Parathyroid adenoma (tissue), 2 donors: ENCODE results near the gene CCIN.

Experiments
- H2AFZ ChIP-seq: fragments of 300-600 bp; sonication (generic); one replicate; pipeline ENCODE4 v1.7.0; 2017; ENCODE audit warnings: antibody characterized with exemption, mild to moderate bottlenecking
- H3K27ac ChIP-seq: fragments of 300-600 bp; sonication (generic); one replicate; pipeline ENCODE4 v1.7.0; 2017
- H3K27me3 ChIP-seq: fragments of 300-600 bp; sonication (generic); one replicate; pipeline ENCODE4 v1.7.0; 2017; ENCODE audit warnings: low read length; ENCODE audit not compliant: control insufficient read depth, insufficient read depth
- H3K36me3 ChIP-seq: fragments of 300-600 bp; sonication (generic); one replicate; pipeline ENCODE4 v1.7.0; 2017; ENCODE audit warnings: low read length; ENCODE audit not compliant: control insufficient read depth, insufficient read depth
- H3K4me1 ChIP-seq: fragments of 300-600 bp; sonication (generic); one replicate; pipeline ENCODE4 v1.7.0; 2017; ENCODE audit warnings: control low read depth
- H3K4me2 ChIP-seq: fragments of 300-600 bp; sonication (generic); one replicate; pipeline ENCODE4 v1.7.0; 2017; ENCODE audit warnings: low read length
- H3K4me3 ChIP-seq: fragments of 300-600 bp; sonication (generic); one replicate; pipeline ENCODE4 v1.7.0; 2017; ENCODE audit warnings: low read depth, low read length
- H3K79me2 ChIP-seq: fragments of 300-600 bp; sonication (generic); one replicate; pipeline ENCODE4 v1.7.0; 2017; ENCODE audit warnings: control low read depth
- H3K9ac ChIP-seq: fragments of 300-600 bp; sonication (generic); one replicate; pipeline ENCODE4 v1.7.0; 2017; ENCODE audit warnings: mild to moderate bottlenecking
- H3K9me3 ChIP-seq: fragments of 300-600 bp; sonication (generic); one replicate; pipeline ENCODE4 v1.7.0; 2017; ENCODE audit warnings: low read length; ENCODE audit not compliant: control insufficient read depth
- TF ChIP-seq, protein P1 (sequence below): fragments of 300-600 bp; sonication (generic); IDR thresholded peaks from one replicate; pipeline ENCODE4 v1.7.0; 2017; ENCODE audit warnings: antibody characterized with exemption, mild to moderate bottlenecking
- donor health status: primary hyperparathyroidism.

Gene CCIN

DNA sequence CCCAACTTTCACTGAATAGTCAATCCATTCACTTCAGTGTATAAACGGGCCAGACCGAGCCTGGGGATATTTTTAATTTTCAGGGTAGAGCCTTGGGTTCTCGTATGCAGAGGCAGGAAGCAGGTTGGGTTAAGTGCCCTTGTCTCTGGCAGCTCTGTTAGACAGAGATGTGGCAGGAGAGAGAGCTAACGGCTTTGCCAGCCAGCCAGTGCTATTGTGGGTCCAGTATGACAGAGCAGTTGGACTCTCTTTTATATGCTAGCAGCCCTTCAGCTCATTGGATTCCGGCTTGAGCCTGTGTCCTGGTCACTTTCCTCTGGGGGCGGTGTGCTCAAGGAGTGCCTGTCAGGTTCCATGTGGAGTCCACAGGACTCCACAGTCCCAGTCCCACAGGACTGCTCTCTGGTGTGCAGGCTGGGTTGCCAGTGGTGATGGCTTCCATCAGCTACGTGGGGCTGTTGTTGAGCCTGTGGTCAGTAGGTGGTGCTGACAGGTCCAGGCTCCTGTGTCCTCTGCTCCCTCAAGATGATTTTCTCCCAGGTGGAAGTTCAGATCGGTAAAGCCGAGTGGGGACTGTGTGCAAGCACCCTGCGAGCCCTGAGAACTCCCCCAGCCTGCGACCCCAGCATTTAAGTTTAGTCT lies 35.8 kb downstream of the CCIN start:
- TF ChIP-seq, protein P1, sequence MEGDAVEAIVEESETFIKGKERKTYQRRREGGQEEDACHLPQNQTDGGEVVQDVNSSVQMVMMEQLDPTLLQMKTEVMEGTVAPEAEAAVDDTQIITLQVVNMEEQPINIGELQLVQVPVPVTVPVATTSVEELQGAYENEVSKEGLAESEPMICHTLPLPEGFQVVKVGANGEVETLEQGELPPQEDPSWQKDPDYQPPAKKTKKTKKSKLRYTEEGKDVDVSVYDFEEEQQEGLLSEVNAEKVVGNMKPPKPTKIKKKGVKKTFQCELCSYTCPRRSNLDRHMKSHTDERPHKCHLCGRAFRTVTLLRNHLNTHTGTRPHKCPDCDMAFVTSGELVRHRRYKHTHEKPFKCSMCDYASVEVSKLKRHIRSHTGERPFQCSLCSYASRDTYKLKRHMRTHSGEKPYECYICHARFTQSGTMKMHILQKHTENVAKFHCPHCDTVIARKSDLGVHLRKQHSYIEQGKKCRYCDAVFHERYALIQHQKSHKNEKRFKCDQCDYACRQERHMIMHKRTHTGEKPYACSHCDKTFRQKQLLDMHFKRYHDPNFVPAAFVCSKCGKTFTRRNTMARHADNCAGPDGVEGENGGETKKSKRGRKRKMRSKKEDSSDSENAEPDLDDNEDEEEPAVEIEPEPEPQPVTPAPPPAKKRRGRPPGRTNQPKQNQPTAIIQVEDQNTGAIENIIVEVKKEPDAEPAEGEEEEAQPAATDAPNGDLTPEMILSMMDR: no peak
- no peak overlapping the region for H3K4me2 ChIP-seq
- no peaks in the 10 kb centered on the region for H3K4me1 ChIP-seq
- no peaks in the 10 kb centered on the region for H3K36me3 ChIP-seq
- H3K27me3 ChIP-seq: no peaks in the 10 kb centered on the region
- H2AFZ ChIP-seq: no peak overlapping the region
- H3K79me2 ChIP-seq: peaks cover 9% of the 10 kb centered on the region
- no peak overlapping the region for H3K4me3 ChIP-seq
- no peaks in the 10 kb centered on the region for H3K9me3 ChIP-seq
- H3K27ac ChIP-seq: no peak overlapping the region
- H3K9ac ChIP-seq: no peak overlapping the region

GRCh38 chr9:36207016-36207415 lies 37.8 kb downstream of the CCIN start:
- Histone ChIP-seq H3K36me3 (no peaks in the 10 kb centered on the region), H3K27me3 (no peaks in the 10 kb centered on the region), H3K9me3 (no peaks in the 10 kb centered on the region), H3K79me2 (peaks cover 9% of the 10 kb centered on the region), H3K4me3 (no peak overlapping the region), H2AFZ (no peak overlapping the region), H3K4me2 (no peak overlapping the region), H3K4me1 (no peaks in the 10 kb centered on the region), H3K9ac (no peak overlapping the region), H3K27ac (no peak overlapping the region)
- TF ChIP-seq, protein P1: no peak

GRCh38 chr9:36207546-36208012 lies 38.4 kb downstream of the CCIN start:
- Histone ChIP-seq H3K9ac (no peak overlapping the region), H3K9me3 (no peaks in the 10 kb centered on the region), H3K4me1 (no peaks in the 10 kb centered on the region), H2AFZ (no peak overlapping the region), H3K27ac (no peak overlapping the region), H3K4me2 (no peak overlapping the region), H3K27me3 (no peaks in the 10 kb centered on the region), H3K79me2 (peaks cover 9% of the 10 kb centered on the region), H3K36me3 (no peaks in the 10 kb centered on the region), H3K4me3 (no peak overlapping the region)
- TF ChIP-seq, protein P1: no peak

DNA sequence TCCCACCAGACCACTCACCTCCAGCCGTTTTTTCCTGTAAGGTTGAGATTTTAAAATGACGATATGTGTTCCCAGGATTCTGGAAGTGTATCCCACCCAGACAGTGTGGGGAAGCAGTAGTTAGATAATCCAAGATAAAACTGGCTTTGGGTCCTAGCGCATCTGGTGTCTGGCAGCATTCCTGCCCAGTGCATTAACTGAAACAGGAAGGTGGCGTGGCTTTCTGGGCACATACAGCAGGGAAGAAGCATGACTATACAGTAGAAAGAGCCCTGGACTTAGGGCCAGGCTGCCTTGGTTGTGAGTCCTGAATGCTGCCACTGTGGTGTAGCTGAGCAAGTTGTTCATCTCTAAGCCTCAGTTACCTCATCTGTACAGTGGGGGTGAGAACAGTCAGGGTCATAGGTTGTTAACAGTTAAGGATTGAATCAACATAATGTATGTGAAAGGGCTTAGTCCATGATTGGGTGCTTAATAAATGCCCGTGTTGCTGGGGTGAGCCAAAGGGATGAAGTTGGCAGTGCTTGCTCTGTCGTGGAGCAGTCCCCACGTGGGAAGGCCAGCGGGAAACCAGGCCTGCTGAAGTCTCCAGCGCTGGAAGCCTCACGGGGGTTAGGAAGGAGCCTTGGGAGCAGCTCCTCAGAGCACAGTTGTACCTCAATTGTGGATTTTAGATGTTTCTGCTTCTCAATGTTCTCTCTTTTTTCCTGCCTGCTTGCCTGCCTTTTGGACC lies 39.5 kb downstream of the CCIN start:
- H3K36me3 ChIP-seq: no peaks in the 10 kb centered on the region
- H3K27me3 ChIP-seq: no peaks in the 10 kb centered on the region
- H3K9ac ChIP-seq: no peak overlapping the region
- H3K79me2 ChIP-seq: peaks cover 9% of the 10 kb centered on the region
- H2AFZ ChIP-seq: no peak overlapping the region
- TF ChIP-seq, protein P1: no peak
- H3K4me3 ChIP-seq: no peak overlapping the region
- no peaks in the 10 kb centered on the region for H3K4me1 ChIP-seq
- H3K27ac ChIP-seq: no peak overlapping the region
- H3K4me2 ChIP-seq: no peak overlapping the region
- H3K9me3 ChIP-seq: no peaks in the 10 kb centered on the region
